GM12873 (cell line): Measurements from ENCODE around the gene CSMD2.

ENCODE experiments used
- TF ChIP-seq, protein P1 (sequence below): IDR thresholded peaks from 2 replicates; pipeline ENCODE4 v1.5.1; 2012; ENCODE audit warnings: low read depth, mild to moderate bottlenecking, moderate library complexity, low read length, control low read depth; ENCODE audit not compliant: insufficient read depth; ENCODE audit errors: missing control alignments

The CSMD2 gene

DNA sequence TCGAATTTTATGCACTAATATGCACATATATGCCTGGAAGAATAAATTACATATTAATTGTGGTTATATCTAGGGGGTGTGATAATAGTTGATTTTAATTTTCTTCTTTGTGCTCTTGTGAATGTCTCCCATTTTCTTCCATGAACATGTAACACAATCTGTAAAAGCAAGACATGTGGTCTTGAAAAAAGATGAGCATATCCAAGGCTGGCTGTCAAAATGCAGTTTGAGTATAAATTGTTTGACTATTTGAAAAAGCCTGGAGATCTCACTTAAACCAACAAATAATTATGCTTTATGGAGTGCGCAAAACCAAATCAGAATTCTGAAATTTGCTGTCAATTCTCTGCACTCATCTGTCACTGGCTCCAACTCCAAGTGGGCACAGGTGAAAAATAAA lies 157.3 kb downstream of the CSMD2 start:
- TF ChIP-seq, protein P1, sequence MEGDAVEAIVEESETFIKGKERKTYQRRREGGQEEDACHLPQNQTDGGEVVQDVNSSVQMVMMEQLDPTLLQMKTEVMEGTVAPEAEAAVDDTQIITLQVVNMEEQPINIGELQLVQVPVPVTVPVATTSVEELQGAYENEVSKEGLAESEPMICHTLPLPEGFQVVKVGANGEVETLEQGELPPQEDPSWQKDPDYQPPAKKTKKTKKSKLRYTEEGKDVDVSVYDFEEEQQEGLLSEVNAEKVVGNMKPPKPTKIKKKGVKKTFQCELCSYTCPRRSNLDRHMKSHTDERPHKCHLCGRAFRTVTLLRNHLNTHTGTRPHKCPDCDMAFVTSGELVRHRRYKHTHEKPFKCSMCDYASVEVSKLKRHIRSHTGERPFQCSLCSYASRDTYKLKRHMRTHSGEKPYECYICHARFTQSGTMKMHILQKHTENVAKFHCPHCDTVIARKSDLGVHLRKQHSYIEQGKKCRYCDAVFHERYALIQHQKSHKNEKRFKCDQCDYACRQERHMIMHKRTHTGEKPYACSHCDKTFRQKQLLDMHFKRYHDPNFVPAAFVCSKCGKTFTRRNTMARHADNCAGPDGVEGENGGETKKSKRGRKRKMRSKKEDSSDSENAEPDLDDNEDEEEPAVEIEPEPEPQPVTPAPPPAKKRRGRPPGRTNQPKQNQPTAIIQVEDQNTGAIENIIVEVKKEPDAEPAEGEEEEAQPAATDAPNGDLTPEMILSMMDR, result no peak

DNA sequence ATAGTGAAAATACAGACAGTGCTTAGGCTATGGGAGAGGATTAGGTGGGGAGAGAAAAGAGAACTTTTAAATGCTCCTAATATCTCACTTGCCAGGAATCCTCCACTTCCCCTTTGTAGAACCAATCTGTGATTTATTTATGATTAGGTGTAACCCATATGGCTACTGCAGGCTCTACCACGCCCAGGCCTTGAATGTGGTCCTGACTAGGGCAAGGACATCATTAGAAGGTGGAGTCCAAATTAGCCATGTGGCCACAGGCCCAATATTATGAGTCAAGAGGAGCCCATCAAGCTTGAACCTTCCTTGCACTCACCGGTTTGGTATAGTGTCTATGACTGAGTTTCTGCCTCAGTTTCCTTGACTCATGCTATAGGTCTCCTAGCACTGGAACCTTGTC lies 159.7 kb downstream of the CSMD2 start:
- TF ChIP-seq, protein P1, result no peak

DNA sequence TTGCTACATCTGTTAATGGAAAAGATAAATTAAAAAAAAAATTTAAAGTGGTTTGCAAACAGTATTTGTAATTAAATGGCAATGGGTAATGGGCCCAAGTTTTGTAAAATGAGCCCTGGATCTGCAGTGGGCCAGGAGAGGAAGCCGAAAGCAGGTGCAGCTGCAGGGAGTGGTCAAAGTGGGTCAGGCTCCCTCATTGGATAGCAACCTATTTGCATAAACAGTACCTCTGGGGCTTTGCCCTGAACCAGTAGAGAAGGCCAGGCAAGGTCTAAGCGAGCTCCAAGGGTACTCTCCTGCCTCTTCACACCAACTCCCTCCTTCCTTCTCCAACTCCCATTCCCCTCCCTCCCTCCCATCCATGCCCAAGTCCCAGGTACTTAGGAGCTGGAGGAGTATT lies 162.2 kb downstream of the CSMD2 start:
- TF ChIP-seq, protein P1, result no peak

DNA sequence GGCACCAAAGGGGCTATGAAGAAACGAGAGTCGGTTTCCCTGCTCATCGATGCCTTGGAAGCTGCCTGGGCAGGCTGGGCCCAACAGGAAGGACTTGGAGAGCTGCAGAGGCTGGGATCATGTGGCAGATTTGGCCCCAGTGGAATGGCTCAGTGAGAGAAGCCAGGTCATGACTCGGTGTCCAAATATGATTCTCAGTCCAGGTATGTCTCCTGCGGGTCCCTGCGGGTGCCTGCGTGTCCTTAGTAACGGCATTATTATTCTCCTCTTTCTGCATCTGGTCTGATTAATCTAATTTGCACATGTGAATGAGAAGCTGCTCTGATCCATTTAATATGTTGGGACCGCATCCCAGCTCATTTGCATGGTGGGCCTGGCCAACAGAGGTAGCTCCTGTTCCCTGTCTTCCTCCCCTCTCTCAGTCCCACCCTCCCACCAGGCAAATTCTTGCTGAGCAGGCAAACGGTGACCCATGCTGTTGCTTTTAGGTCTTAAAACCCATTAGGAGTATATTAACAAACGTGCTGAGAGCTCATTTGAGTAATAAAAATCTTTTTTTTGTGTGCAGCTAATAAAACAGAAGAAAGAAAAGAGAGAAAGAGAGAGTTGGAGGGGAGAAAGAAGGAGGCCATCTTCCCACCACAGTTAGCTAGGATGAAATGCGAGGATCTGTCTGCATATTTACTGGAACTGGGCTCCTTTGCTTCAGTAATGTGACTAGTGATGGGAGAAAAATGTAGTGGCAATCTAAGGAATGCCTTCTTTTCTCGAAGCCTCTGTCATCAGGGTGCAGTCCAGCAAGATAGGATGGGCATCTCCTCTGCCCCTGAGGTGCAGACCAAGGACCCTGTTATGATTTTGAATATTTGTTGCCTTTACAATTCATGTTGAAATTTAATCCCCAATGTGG lies 167.6 kb downstream of the CSMD2 start:
- TF ChIP-seq, protein P1, result no peak

DNA sequence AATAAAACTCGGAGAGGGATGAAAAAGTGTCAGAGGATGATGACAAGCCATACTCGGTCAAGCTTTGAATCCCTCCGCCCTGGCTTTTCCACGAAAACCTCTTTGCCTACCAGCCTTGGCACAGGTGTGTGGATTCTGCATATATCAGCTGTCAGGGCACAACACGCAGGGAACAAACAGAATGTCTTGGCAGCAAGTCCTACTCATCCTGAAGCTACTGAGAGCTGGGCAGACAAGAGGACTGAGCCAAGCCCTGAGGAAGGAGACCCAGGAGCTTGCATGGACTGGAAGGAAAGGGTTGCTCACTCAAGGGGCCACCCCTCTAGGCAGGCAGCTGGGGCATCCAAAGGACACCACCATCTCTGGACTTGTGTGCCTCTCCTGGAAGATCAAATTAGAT lies 168.7 kb downstream of the CSMD2 start:
- TF ChIP-seq, protein P1, result no peak

DNA sequence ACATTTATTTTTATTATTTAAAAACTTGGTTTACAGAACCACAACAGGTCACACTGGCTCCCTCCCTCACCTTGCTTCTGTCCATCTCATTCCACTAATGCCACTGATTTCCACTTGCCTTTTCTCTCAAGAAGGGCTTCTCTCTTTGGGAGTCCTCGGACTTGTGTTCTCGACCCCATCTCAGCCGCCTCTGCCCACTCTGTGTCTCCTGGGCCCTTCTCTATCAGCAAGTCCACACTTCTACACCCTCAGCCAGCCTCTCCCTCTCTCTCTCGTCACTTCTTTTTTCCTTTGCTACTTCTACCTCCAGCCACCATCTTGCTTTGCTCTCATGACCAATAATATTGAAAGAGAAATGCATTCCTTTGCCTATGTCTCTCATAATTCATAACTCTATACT lies 171.7 kb downstream of the CSMD2 start:
- TF ChIP-seq, protein P1, result no peak

DNA sequence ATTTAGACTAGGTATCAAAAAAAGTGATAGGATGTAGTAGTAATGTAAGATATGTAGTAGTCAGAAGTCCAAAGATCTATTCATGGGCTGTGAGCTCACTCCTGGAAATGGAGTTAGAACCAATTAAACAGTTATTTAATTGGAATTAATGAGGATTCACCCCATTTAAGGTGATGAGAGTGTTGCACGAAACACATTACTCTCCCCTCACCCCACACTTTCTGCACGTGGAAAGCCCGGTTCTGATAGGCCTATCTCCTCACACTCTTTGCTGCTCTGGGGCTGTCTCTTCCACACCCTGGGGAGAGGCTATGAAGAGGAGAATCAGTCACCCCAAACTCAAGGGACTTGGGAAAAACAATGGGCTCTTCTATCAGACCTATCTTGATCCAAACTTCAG lies 174.7 kb downstream of the CSMD2 start:
- TF ChIP-seq, protein P1, result no peak
